UCSD-AML1 (cell line): ENCODE results near the gene COL4A2.

Source experiments
- DNase-seq: peaks from one replicate; lab custom pipeline; 2025; ENCODE audit not compliant: unreplicated experiment; lab: John Stamatoyannopoulos, UW

COL4A2 gene

GRCh38 chr13:110272227-110272626, 34.9 kb upstream of the COL4A2 start:
- no peak for DNase-seq

- DNase-seq = no peak
Measured at GRCh38 chr13:110272651-110273050, 34.4 kb upstream of the COL4A2 start.

- DNase-seq = no peak
Measured at GRCh38 chr13:110273254-110273653, 33.8 kb upstream of the COL4A2 start.

- DNase-seq = no peak
Measured at GRCh38 chr13:110274687-110275086, 32.4 kb upstream of the COL4A2 start.

- DNase-seq = no peak
Measured at GRCh38 chr13:110275931-110276552, 31.0 kb upstream of the COL4A2 start.

- no peak for DNase-seq
Measured at GRCh38 chr13:110276553-110276950, 30.5 kb upstream of the COL4A2 start.

- DNase-seq = no peak
Measured at GRCh38 chr13:110277357-110277975, 29.6 kb upstream of the COL4A2 start.

GRCh38 chr13:110278859-110279258, 28.2 kb upstream of the COL4A2 start:
- no peak for DNase-seq

GRCh38 chr13:110279684-110280083, 27.4 kb upstream of the COL4A2 start:
- no peak for DNase-seq

GRCh38 chr13:110280231-110280813, 26.8 kb upstream of the COL4A2 start:
- no peak for DNase-seq

GRCh38 chr13:110280985-110281688, 25.9 kb upstream of the COL4A2 start:
- no peak for DNase-seq

GRCh38 chr13:110281736-110282135, 25.3 kb upstream of the COL4A2 start:
- no peak for DNase-seq

- no peak for DNase-seq
Measured at GRCh38 chr13:110282316-110282841, 24.7 kb upstream of the COL4A2 start.

- DNase-seq = no peak
Measured at GRCh38 chr13:110283736-110284517, 23.2 kb upstream of the COL4A2 start.

- no peak for DNase-seq
Measured at GRCh38 chr13:110284779-110285484, 22.2 kb upstream of the COL4A2 start.

- DNase-seq = no peak
Measured at GRCh38 chr13:110285991-110286832, 20.9 kb upstream of the COL4A2 start.

- no peak for DNase-seq
Measured at GRCh38 chr13:110286833-110287819, 20.0 kb upstream of the COL4A2 start.

- no peak for DNase-seq
Measured at GRCh38 chr13:110289174-110289573, 17.9 kb upstream of the COL4A2 start.
